Activated CD8-positive, alpha-beta T cell treated with anti-CD3 and anti-CD28 coated beads for 36 hours (primary cell): Measurements from ENCODE around the gene SIK3. TPM values are rescaled to one million over a fixed set of nuclear protein-coding genes. Genes with fewer than 3 reads are reported as not detected.

Source experiments
- ATAC-seq: fragments of 200-7000 bp; cut with Tn5 transposase; one replicate; pipeline ENCODE4 v1.10.0; 2021; ENCODE audit warnings: mild to moderate bottlenecking, moderate library complexity
- CTCF ChIA-PET: fragments of 350-600 bp; sonication (Branson Sonifier 250); formaldehyde crosslinking; loops from one replicate; lab custom pipeline; 2021; ENCODE audit warnings: antibody characterized with exemption; lab: Charles Lee
- POLR2A ChIA-PET: fragments of 350-600 bp; sonication (Branson Sonifier 250); formaldehyde crosslinking; loops from one replicate; lab custom pipeline; 2021; ENCODE audit warnings: antibody characterized with exemption; lab: Charles Lee
- DNase-seq: peaks from one replicate; pipeline ENCODE4 v3.0.0-alpha.2; 2020
- H3K27ac Mint-ChIP-seq: one replicate; pipeline ENCODE4 v1.8.0; 2021; ENCODE audit warnings: mild to moderate bottlenecking, mixed read lengths
- H3K27me3 Mint-ChIP-seq: one replicate; pipeline ENCODE4 v1.8.0; 2021; ENCODE audit warnings: mixed read lengths
- H3K36me3 Mint-ChIP-seq: one replicate; pipeline ENCODE4 v1.8.0; 2021; ENCODE audit warnings: low read depth, mixed read lengths
- H3K4me1 Mint-ChIP-seq: one replicate; pipeline ENCODE4 v1.8.0; 2021; ENCODE audit warnings: low read depth, mixed read lengths
- H3K4me3 Mint-ChIP-seq: one replicate; pipeline ENCODE4 v1.8.0; 2021; ENCODE audit warnings: mild to moderate bottlenecking, moderate library complexity, mixed read lengths
- H3K9me3 Mint-ChIP-seq: one replicate; pipeline ENCODE4 v1.8.0; 2021; ENCODE audit warnings: mixed read lengths
- intact Hi-C: fragments of 100-400 bp; cut with micrococcal nuclease; formaldehyde crosslinking; loops from one replicate; pipeline ENCODE4 v1.10.0; 2022
- total RNA-seq, 2 experiments: library from RNA; stranded (reverse); gene quantifications; one replicate each; pipeline ENCODE4 v1.2.3, GENCODE V29; 2021
- TF ChIP-seq, protein P1 (sequence below): fragments of 200-600 bp; IDR thresholded peaks from one replicate; pipeline ENCODE4 v1.8.0; 2022; ENCODE audit warnings: antibody characterized with exemption, mild to moderate bottlenecking

Gene SIK3
- total RNA-seq, 2 experiments from 2014 or later, result 18.7 to 24.1 TPM

DNA sequence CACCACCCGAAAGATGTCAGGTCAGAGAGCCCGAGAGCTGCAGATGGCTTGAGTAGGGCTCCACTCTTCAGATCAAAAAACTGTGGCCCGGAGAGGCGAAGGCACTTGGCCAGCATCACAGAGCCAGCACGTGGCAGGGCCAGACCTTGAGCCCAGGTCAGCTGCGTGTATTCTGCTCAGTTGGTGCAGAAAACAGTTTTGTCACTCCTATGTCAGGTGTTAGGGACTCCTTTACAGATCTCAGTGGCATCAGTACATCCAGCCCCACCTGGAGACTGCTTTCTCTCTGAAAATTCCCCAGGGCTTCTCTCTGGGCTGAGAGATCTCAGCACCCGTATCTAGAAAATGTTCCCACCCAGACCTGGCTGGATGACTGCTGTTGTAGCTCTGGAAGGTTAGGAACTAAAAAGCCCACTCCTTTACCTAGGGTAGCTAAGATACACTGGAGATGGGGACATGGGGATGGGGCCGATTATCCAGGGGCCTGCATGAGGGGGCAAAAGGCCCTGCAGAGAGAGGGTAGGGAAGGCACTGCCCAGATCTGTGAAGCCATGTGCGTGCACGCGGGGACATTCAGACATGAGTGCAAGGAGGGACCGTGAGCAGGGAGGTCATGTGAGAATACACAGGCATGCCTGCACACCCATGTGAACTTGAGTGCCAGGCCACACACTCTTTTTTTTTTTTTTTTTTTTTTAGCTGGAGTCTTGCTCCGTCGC lies 264.3 kb downstream of the SIK3 start:
- Mint-ChIP-seq H3K27ac (no peak overlapping the region), H3K9me3 (no peaks in the 10 kb centered on the region), H3K27me3 (no peaks in the 10 kb centered on the region), H3K4me1 (peaks cover 4% of the 10 kb centered on the region), H3K4me3 (no peak overlapping the region), H3K36me3 (no peaks in the 10 kb centered on the region)
- intact Hi-C loops, result no loop called here
- ChIA-PET CTCF (interaction anchor here (1.4 to 4.3 kb wide), 4 partner anchors 21 to 393 kb away, joined by 5 to 167 read pairs (median 10); partner anchors contain the start of genes APOA5 and ZPR1), POLR2A (no interaction called here)
- TF ChIP-seq, protein P1, sequence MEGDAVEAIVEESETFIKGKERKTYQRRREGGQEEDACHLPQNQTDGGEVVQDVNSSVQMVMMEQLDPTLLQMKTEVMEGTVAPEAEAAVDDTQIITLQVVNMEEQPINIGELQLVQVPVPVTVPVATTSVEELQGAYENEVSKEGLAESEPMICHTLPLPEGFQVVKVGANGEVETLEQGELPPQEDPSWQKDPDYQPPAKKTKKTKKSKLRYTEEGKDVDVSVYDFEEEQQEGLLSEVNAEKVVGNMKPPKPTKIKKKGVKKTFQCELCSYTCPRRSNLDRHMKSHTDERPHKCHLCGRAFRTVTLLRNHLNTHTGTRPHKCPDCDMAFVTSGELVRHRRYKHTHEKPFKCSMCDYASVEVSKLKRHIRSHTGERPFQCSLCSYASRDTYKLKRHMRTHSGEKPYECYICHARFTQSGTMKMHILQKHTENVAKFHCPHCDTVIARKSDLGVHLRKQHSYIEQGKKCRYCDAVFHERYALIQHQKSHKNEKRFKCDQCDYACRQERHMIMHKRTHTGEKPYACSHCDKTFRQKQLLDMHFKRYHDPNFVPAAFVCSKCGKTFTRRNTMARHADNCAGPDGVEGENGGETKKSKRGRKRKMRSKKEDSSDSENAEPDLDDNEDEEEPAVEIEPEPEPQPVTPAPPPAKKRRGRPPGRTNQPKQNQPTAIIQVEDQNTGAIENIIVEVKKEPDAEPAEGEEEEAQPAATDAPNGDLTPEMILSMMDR, result no peak
- DNase-seq (no peak), ATAC-seq (no peak)

DNA sequence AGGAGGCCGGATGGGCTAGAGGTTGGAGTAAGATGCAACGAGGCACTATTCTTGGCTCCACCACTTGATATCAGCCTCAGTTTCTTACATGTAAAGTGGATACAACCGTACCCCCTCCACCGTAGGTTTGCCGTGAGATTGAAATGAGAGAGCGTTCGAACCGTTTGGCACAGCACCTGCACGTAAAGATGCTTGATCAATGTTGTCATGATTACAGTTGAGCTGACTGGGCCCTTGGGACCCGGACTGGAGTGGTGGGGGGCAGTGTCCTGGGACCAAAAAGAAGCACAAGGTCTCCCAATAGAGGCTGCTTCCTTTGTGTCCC lies 264.8 kb downstream of the SIK3 start:
- no peak overlapping the region for H3K4me3 Mint-ChIP-seq
- TF ChIP-seq, protein P1, result no peak
- H3K27ac Mint-ChIP-seq, result no peak overlapping the region
- ATAC-seq (no peak), DNase-seq (no peak)
- no peaks in the 10 kb centered on the region for H3K27me3 Mint-ChIP-seq
- intact Hi-C loops, result no loop called here
- H3K4me1 Mint-ChIP-seq, result peaks cover 4% of the 10 kb centered on the region
- no peaks in the 10 kb centered on the region for H3K36me3 Mint-ChIP-seq
- ChIA-PET CTCF (interaction anchor here (1.4 to 4.0 kb wide), 3 partner anchors 20 to 393 kb away, joined by 5 to 14 read pairs (median 7); partner anchors contain the start of gene APOA5), POLR2A (no interaction called here)
- no peaks in the 10 kb centered on the region for H3K9me3 Mint-ChIP-seq

DNA sequence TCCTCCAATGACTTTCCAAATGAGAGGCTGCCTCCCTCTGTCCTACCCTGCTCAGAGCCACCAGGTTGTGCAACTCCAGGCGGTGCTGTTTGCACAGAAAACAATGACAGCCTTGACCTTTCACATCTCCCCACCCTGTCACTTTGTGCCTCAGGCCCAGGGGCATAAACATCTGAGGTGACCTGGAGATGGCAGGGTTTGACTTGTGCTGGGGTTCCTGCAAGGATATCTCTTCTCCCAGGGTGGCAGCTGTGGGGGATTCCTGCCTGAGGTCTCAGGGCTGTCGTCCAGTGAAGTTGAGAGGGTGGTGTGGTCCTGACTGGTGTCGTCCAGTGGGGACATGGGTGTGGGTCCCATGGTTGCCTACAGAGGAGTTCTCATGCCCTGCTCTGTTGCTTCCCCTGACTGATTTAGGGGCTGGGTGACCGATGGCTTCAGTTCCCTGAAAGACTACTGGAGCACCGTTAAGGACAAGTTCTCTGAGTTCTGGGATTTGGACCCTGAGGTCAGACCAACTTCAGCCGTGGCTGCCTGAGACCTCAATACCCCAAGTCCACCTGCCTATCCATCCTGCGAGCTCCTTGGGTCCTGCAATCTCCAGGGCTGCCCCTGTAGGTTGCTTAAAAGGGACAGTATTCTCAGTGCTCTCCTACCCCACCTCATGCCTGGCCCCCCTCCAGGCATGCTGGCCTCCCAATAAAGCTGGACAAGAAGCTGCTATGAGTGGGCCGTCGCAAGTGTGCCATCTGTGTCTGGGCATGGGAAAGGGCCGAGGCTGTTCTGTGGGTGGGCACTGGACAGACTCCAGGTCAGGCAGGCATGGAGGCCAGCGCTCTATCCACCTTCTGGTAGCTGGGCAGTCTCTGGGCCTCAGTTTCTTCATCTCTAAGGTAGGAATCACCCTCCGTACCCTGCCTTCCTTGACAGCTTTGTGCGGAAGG lies 265.6 kb downstream of the SIK3 start:
- Mint-ChIP-seq H3K27me3 (no peaks in the 10 kb centered on the region), H3K27ac (no peak overlapping the region), H3K36me3 (no peaks in the 10 kb centered on the region), H3K4me1 (peaks cover 4% of the 10 kb centered on the region), H3K4me3 (no peak overlapping the region), H3K9me3 (no peaks in the 10 kb centered on the region)
- ATAC-seq (no peak), DNase-seq (no peak)
- ChIA-PET CTCF (interaction anchor here (1.1 to 2.5 kb wide), 3 partner anchors 42 to 394 kb away, joined by 3 to 7 read pairs (median 5); partner anchors contain the start of gene APOA5), POLR2A (no interaction called here)
- intact Hi-C loops, result no loop called here
- TF ChIP-seq, protein P1, result no peak

DNA sequence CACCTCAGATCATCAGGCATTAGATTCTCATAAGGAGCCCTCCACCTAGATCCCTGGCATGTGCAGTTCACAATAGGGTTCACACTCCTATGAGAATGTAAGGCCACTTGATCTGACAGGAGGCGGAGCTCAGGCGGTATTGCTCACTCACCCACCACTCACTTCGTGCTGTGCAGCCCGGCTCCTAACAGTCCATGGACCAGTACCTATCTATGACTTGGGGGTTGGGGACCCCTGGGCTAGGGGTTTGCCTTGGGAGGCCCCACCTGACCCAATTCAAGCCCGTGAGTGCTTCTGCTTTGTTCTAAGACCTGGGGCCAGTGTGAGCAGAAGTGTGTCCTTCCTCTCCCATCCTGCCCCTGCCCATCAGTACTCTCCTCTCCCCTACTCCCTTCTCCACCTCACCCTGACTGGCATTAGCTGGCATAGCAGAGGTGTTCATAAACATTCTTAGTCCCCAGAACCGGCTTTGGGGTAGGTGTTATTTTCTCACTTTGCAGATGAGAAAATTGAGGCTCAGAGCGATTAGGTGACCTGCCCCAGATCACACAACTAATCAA lies 266.4 kb downstream of the SIK3 start:
- Mint-ChIP-seq H3K27ac (no peak overlapping the region), H3K27me3 (no peaks in the 10 kb centered on the region), H3K4me3 (no peak overlapping the region), H3K4me1 (peaks cover 4% of the 10 kb centered on the region), H3K9me3 (no peaks in the 10 kb centered on the region), H3K36me3 (no peaks in the 10 kb centered on the region)
- CTCF ChIA-PET, result interaction anchor here (2.5 kb wide), 1 partner anchor 395 kb away, joined by 7 read pairs; no protein-coding TSS in a partner anchor
- no peak for DNase-seq
- intact Hi-C loops, result no loop called here
- ATAC-seq, result no peak
- TF ChIP-seq, protein P1, result no peak
- POLR2A ChIA-PET, result no interaction called here
